ENCODE results near the gene MMS22L.
A peak's percentile ranks its signal among the peaks of the same experiment; 100 is the strongest.
"Not testable (repeated sequence)": the region's sequence is repeated elsewhere in the genome, so short reads cannot be mapped to it uniquely, and the experiment has no call there.

MMS22L gene

GRCh38 chr6:97240222-97240621 lies 42.8 kb downstream of the MMS22L start:
- DNase-seq (ENCODE audit: low spot score), result no peak

GRCh38 chr6:97231911-97232310 lies 51.1 kb downstream of the MMS22L start:
- no peak for DNase-seq (ENCODE audit: low spot score)

- no peak for DNase-seq (ENCODE audit: low spot score)
Measured at GRCh38 chr6:97222903-97223302, 60.1 kb downstream of the MMS22L start.

- no peak for DNase-seq (ENCODE audit: low spot score)
Measured at GRCh38 chr6:97218912-97219311, 64.1 kb downstream of the MMS22L start.

- peak; percentile 87 for DNase-seq (ENCODE audit: low spot score)
Measured at GRCh38 chr6:97215157-97215769, 67.8 kb downstream of the MMS22L start.

GRCh38 chr6:97214671-97215070 lies 68.3 kb downstream of the MMS22L start:
- no peak for DNase-seq (ENCODE audit: low spot score)

GRCh38 chr6:97207383-97207782 lies 75.6 kb downstream of the MMS22L start:
- DNase-seq (ENCODE audit: low spot score), result no peak

GRCh38 chr6:97205966-97206365 lies 77.0 kb downstream of the MMS22L start:
- no peak for DNase-seq (ENCODE audit: low spot score)

GRCh38 chr6:97203343-97203742 lies 79.7 kb downstream of the MMS22L start:
- DNase-seq (ENCODE audit: low spot score), result no peak

- no peak for DNase-seq (ENCODE audit: low spot score)
Measured at GRCh38 chr6:97198046-97198565, 84.9 kb downstream of the MMS22L start.

GRCh38 chr6:97195117-97195516 lies 87.9 kb downstream of the MMS22L start:
- no peak for DNase-seq (ENCODE audit: low spot score)

- no peak for DNase-seq (ENCODE audit: low spot score)
Measured at GRCh38 chr6:97189767-97190166, 93.2 kb downstream of the MMS22L start.

GRCh38 chr6:97187951-97188350 lies 95.1 kb downstream of the MMS22L start:
- DNase-seq (ENCODE audit: low spot score), result no peak

- DNase-seq (ENCODE audit: low spot score), result peak; percentile 89
Measured at GRCh38 chr6:97186416-97186999, 96.5 kb downstream of the MMS22L start.

GRCh38 chr6:97177905-97178304 lies 105.1 kb downstream of the MMS22L start:
- DNase-seq (ENCODE audit: low spot score), result no peak

- DNase-seq (ENCODE audit: low spot score), result no peak
Measured at GRCh38 chr6:97176468-97176867, 106.5 kb downstream of the MMS22L start.

GRCh38 chr6:97175806-97176205 lies 107.2 kb downstream of the MMS22L start:
- DNase-seq (ENCODE audit: low spot score), result no peak

GRCh38 chr6:97174471-97174870 lies 108.5 kb downstream of the MMS22L start:
- DNase-seq (ENCODE audit: low spot score), result no peak

- no peak for DNase-seq (ENCODE audit: low spot score)
Measured at GRCh38 chr6:97160280-97160679, 122.7 kb downstream of the MMS22L start.

- not testable (repeated sequence) for DNase-seq (ENCODE audit: low spot score)
Measured at GRCh38 chr6:97155447-97155846, 127.6 kb downstream of the MMS22L start.

- DNase-seq (ENCODE audit: low spot score), result no peak
Measured at GRCh38 chr6:97154015-97154414, 129.0 kb downstream of the MMS22L start.

- DNase-seq (ENCODE audit: low spot score), result no peak
Measured at GRCh38 chr6:97151601-97152000, 131.4 kb downstream of the MMS22L start.

- DNase-seq (ENCODE audit: low spot score), result no peak
Measured at GRCh38 chr6:97150932-97151331, 132.1 kb downstream of the MMS22L start.

GRCh38 chr6:97147421-97147820 lies 135.6 kb downstream of the MMS22L start:
- DNase-seq (ENCODE audit: low spot score), result no peak

Data from pons (tissue), 1 donor.